Right kidney (tissue), 1 donor: ENCODE data around the gene SMTN.
"Not testable (repeated sequence)": the region's sequence is repeated elsewhere in the genome, so short reads cannot be mapped to it uniquely, and the experiment has no call there.

Experiments
- DNase-seq: peaks from one replicate; pipeline ENCODE4 v3.0.0-alpha.2; 2016

SMTN gene

GRCh38 chr22:31103899-31104694 lies 23.0 kb downstream of the SMTN start:
- peak; percentile 42 for DNase-seq

- DNase-seq, result peak; percentile 61
Measured at GRCh38 chr22:31104869-31105268, 23.8 kb downstream of the SMTN start.

DNA sequence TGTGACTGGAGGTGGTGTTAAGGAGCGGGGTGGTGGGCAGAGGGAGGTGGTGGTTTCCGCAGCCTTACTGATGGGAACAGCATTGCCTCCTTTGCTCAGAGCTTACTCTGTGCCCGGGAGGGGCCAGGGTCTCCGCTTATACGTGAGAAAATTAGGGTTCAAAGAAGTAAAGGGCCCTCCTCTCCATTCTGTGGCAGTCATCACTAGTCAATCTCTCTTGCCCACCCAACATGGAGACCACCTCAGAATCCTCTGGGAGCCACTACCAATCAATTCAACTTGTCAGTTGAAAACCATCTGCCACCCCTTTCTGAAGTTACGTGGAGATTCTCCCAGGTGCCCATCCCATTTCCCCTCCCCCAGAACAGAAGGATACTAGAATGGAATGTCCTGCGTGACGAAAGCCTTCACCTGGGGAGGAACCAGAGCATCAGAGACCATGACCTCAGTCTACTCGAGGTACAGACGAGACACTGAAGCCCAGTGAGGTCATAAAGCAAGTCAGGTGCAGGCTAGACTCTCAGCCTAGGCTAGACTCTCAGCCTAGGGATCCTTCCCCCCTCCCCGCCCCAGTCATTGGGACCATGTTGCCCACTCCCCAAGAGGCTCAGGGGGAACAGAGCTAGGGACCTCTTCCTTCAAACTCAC lies 24.3 kb downstream of the SMTN start:
- DNase-seq, result no peak

DNA sequence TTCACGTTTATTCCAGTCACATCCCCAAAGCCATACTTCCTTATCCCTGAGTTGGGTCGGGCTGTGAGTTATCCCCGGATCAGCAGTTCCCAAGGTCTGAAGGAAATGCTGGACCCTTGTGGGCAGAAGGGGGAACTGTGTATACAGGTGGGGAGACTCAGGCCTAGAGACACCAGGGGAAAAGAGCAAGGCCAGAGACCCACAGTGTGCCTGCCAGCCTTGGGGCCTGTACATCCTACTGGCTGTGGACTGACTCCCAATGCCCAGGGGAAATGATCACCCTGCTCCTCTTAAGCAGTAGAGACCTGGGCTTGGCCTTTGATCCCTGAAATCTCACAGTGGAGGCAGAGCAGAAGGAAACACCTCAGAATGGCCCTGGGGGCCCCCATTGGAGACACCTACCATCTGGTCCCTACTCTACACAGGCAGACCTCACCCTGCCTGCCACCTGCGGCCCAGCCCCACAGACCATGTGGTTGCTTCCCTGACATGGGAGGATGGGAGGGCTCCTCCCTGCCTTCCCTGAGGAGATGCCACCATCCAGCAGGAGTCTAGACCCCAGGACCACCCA lies 25.0 kb downstream of the SMTN start:
- DNase-seq, result no peak

DNA sequence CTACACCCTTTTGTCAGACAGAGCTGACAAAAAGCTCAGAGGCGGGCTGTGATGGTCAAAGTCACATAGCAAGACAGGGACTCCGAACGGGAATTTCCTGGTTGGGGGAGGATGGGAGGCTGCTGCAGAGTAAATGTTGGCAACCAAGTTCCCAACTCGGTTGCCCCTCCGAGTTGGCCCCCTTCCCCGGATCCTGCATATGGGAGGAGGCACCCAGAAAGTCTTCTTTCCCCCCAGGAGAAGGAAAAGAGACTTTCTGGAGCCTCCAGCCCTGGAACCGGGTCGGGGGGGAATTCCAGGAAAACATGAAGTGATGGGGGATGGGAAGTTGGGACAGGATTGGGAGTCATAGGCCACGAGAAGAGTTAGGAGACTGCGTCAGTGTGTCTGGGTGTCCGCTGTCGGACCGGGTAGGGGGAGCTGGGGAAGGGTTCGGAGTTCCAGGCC lies 25.6 kb downstream of the SMTN start:
- no peak for DNase-seq

DNA sequence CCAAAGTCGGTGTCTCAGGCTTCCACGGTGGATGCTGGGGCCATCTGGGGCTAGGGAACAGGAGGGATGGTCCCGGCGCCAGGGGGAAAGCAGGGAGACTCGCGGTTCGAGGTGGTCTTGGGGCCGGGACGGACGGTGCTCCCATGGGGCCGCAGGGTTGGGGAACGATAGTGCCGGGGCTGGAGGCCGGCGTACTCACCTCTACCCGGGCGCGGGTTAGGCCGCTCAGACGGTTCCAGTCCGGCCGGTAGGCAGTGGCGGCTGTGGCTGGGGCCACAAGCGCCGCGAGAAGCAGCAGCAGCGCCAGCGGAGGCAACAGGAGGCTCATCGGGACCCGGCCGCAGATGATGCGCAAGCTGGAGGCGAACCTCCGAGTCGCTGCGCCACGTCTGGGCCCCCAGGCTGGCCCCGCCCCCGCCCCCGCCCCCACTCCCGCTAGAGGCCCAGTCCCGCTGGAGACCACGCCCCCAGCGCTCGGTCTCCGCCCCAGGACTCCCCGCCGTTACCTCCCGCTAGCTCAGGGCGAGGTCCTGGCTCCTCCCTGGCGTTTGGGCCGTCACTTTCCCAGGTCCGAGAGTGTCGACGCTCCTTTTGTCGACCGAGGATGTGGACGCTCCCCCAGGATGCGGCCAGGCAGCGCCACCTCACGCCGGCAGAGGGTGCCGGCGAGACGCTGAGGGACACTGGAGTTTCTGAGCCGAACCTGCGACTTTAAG lies 26.2 kb downstream of the SMTN start, which contains the start of gene SELENOM:
SELENOM (minus strand) TSS at position 391 of the 716 bp plus-strand sequence; CDS start at position 328, 63 bp downstream.
- DNase-seq, result peak; percentile 92

GRCh38 chr22:31107894-31108218 lies 26.7 kb downstream of the SMTN start:
- DNase-seq, result no peak

DNA sequence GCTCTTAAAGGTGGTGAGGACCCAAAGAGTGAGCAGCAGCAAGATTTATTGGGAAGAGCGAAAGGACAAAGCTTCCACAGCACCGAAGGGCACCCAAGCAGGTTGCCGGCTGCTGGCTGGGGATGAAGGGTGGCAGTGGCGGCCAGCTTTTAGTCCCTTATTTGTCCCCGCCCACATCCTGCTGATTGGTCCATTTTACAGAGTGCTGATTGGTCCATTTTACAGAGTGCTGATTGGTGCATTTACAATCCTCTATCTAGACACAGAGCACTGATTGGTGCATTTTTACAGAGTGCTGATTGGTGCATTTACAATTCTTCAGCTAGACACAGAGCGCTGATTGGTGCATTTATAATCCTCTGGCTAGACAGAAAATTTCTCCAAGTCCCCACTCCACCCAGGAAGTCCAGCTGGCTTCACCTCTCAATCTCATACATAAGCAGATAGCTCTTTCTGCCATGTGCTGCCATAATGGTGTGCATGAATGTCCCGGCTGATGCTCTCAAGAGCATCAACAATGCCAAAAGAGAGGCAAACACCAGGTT lies 31.5 kb downstream of the SMTN start:
- not testable (repeated sequence) for DNase-seq

GRCh38 chr22:31118046-31118820 lies 37.1 kb downstream of the SMTN start:
- no peak for DNase-seq

DNA sequence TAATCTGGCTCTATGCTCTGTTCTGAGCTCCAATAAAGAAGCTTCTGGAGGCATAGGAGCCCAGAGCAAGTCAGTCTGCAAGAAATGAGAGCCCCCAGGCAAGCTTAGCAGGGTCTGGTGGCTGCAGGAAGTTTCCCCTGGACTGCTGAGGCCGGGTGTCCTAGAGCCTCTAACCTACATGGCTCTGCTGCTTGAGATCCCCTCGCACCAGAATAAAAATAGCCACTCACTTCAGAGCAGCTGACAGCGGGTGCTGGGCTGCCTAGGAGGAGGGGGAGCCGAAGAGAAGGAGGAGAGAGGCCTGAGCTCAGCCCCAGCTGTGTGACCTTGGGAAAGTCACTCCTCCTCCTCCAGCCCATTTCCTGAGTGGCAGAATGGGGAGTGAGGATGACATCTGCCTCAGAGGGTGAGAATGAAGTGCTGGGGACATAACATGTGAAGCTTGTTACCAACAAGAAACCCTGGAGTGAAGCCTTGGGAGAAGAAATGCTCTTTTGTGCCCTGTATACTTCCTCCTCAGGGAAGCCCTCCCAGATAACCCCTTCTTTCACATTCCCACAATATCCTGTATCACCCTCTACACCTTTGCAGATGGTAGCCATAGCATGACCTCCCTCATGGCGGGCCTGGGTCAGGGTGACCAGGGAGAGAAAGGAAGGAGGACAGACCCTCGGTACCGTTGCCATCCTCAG lies 38.1 kb downstream of the SMTN start:
- DNase-seq, result no peak

DNA sequence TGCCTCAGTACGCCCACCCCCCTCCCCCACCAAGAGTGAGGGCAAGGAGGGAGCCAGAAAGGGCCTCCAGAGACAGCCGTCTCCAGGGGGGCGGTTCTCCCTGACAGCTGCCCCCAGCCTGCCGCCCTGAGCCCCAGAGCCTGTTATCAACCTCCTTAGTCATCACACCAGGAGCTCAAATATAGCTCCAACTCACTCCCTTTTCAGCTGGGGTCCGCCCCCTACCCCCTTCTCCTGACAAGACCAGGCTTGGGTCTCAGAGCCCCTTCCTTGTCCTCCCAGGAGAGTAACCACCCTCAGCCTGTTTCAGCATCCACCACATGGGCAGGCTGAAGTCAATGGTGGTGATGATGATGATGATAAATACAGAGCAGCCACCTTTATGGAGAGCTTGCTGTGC lies 39.1 kb downstream of the SMTN start:
- no peak for DNase-seq

DNA sequence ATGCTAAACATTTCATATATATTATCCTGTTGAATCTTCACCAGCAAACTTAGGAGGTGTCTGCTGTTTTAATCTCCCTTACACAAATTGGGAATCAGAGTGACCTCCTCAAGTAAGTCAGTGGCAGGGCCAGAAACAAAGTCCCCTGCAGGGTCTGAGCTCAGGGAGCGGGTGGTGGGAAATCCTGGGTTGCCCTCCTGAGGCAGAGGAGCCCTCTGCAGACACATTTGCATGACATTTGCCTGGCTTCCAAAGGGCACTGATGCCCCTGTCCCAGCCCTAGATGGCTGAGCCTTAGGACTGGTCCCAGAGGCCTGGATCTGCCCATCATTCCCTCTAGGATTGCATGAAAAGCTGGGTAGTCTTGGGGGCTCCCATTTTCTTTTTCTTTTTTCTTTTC lies 39.5 kb downstream of the SMTN start:
- no peak for DNase-seq

GRCh38 chr22:31121403-31121802 lies 40.3 kb downstream of the SMTN start:
- no peak for DNase-seq

GRCh38 chr22:31122196-31122531 lies 41.0 kb downstream of the SMTN start:
- no peak for DNase-seq

DNA sequence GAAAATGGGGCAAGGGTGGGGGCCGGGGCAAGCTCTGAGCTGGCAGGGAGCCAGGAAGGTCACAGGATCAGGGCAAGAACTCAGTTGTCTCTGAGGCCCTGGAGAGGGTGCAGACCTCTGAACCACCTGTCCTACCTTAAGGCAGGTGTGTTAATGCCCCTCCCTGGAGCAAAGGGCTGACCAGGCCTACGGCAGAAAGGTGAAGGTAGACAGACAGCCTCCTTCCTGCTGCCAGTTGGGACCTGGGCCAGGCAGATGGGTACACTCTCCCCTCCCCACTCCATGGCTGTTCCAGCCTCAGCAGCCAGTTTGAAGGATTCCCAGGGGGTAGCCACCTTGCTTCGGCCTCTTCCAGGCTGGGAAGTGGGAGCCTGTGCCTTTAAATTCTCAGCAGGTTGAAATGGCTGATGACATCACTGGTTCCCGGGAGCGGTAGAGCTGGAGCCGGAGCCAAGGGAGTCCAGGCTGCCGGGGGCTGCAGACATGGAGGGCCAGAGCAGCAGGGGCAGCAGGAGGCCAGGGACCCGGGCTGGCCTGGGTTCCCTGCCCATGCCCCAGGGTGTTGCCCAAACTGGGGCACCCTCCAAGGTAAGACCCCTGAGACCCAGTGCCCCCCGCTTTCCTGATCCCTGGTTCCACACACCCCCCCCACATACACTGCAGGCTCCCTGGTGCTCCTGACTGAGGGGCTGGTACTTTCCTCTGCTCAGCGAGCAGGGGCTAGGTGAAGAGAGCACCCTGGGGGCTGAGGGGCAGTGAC lies 41.6 kb downstream of the SMTN start, which contains the start of gene INPP5J:
INPP5J (plus strand) TSS at position 435 of the 760 bp plus-strand sequence; CDS start at position 484, 49 bp downstream.
- DNase-seq, result peak; percentile 65

DNA sequence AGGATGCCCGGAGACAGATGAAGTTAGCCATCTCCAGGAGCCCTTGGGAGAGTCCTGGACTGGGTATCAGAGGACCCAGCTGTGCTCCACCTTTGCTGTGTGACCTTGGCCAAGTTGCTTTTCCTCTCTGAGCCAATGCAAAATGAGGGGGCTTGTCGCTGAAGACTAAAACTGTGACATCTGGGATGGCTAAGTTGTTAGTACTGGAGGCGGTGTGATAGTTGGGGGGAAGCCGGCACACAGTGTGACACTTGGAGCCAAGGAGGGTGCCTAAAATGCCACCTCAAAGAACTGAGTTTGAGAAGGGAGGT lies 42.1 kb downstream of the SMTN start:
- DNase-seq, result no peak

GRCh38 chr22:31124290-31124689 lies 43.2 kb downstream of the SMTN start:
- DNase-seq, result no peak

DNA sequence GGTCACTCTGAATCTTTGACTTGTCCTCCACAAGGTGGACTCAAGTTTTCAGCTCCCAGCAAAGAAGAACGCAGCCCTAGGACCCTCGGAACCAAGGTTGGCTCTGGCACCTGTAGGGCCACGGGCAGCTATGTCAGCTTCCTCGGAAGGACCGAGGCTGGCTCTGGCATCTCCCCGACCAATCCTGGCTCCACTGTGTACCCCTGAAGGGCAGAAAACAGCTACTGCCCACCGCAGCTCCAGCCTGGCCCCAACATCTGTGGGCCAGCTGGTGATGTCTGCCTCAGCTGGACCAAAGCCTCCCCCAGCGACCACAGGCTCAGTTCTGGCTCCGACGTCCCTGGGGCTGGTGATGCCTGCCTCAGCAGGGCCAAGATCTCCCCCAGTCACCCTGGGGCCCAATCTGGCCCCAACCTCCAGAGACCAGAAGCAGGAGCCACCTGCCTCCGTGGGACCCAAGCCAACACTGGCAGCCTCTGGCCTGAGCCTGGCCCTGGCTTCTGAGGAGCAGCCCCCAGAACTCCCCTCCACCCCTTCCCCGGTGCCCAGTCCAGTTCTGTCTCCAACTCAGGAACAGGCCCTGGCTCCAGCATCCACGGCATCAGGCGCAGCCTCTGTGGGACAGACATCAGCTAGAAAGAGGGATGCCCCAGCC lies 43.8 kb downstream of the SMTN start:
- DNase-seq, result no peak

GRCh38 chr22:31125521-31126117 lies 44.5 kb downstream of the SMTN start:
- DNase-seq, result no peak
